Liver (tissue), 3 donors: ENCODE results near the gene IL1RAPL1.

ENCODE experiments used
- ATF3 ChIP-seq: IDR thresholded peaks from 2 replicates; pipeline ENCODE4 v1.6.1; 2016; ENCODE audit warnings: antibody characterized with exemption
- EGR1 ChIP-seq, 2 donors: IDR thresholded peaks; 2 replicates each; pipeline ENCODE4 v1.6.1; 2016 to 2018; ENCODE audit warnings: antibody characterized with exemption in 2 of 2, low read depth in 2 of 2
- GABPA ChIP-seq, 2 donors: IDR thresholded peaks in 1 of 2; conservative IDR thresholded peaks in 1 of 2; 2 replicates each; pipeline ENCODE4 v1.6.1; 2016; ENCODE audit warnings: antibody characterized with exemption in 2 of 2, mild to moderate bottlenecking in 1 of 2, moderate library complexity in 1 of 2
- MAX ChIP-seq: IDR thresholded peaks from 2 replicates; pipeline ENCODE4 v1.6.1; 2016; ENCODE audit warnings: antibody characterized with exemption
- RAD21 ChIP-seq, 2 donors: IDR thresholded peaks; 2 replicates each; pipeline ENCODE4 v1.6.1; 2016; ENCODE audit warnings: antibody characterized with exemption in 2 of 2, mild to moderate bottlenecking in 2 of 2
- TAF1 ChIP-seq: conservative IDR thresholded peaks from 2 replicates; pipeline ENCODE4 v1.6.1; 2016; ENCODE audit warnings: antibody characterized with exemption, mild to moderate bottlenecking
- YY1 ChIP-seq: IDR thresholded peaks from 2 replicates; pipeline ENCODE4 v1.6.1; 2016; ENCODE audit warnings: antibody characterized with exemption, mild to moderate bottlenecking
- TF ChIP-seq, protein P1 (sequence below): fragments of 150-350 bp; IDR thresholded peaks from 2 replicates; pipeline ENCODE4 v1.5.1; 2017; ENCODE audit warnings: improper control_type of control experiment, low read depth, low read length; ENCODE audit not compliant: missing input control
- TF ChIP-seq, protein P2 (sequence below): IDR thresholded peaks from 2 replicates; pipeline ENCODE4 v1.6.1; 2016; ENCODE audit warnings: antibody characterized with exemption, mild to moderate bottlenecking
- TF ChIP-seq, protein P3 (sequence below): IDR thresholded peaks from 2 replicates; pipeline ENCODE4 v1.6.1; 2016; ENCODE audit warnings: antibody characterized with exemption
- donor health status: healthy.
- donor health status: healthy.

DNA sequence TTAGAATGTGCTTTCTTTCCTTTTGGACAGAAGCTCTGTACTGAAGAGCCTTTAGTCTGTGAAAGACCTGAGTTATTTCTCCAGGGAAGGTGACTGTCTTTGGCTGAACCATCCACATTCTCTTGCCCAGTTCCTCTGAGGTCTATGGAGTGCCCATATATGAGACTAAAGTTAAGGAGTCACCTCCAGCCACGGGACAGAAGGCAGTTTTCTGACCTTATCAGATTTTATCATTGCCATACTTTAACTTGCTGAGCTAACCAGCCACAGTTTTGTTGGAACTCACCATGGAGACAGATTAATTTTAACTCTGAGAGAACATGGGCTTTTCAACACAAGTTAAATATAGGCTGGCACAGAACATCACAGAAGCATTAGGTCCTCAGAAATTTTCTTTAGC lies 26.3 kb downstream of the IL1RAPL1 start:
- no peak for TF ChIP-seq RAD21 (IDR thresholded peaks at IDR 0.05)
- TF ChIP-seq, protein P1, sequence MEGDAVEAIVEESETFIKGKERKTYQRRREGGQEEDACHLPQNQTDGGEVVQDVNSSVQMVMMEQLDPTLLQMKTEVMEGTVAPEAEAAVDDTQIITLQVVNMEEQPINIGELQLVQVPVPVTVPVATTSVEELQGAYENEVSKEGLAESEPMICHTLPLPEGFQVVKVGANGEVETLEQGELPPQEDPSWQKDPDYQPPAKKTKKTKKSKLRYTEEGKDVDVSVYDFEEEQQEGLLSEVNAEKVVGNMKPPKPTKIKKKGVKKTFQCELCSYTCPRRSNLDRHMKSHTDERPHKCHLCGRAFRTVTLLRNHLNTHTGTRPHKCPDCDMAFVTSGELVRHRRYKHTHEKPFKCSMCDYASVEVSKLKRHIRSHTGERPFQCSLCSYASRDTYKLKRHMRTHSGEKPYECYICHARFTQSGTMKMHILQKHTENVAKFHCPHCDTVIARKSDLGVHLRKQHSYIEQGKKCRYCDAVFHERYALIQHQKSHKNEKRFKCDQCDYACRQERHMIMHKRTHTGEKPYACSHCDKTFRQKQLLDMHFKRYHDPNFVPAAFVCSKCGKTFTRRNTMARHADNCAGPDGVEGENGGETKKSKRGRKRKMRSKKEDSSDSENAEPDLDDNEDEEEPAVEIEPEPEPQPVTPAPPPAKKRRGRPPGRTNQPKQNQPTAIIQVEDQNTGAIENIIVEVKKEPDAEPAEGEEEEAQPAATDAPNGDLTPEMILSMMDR, result no peak
- TF ChIP-seq, protein P2, sequence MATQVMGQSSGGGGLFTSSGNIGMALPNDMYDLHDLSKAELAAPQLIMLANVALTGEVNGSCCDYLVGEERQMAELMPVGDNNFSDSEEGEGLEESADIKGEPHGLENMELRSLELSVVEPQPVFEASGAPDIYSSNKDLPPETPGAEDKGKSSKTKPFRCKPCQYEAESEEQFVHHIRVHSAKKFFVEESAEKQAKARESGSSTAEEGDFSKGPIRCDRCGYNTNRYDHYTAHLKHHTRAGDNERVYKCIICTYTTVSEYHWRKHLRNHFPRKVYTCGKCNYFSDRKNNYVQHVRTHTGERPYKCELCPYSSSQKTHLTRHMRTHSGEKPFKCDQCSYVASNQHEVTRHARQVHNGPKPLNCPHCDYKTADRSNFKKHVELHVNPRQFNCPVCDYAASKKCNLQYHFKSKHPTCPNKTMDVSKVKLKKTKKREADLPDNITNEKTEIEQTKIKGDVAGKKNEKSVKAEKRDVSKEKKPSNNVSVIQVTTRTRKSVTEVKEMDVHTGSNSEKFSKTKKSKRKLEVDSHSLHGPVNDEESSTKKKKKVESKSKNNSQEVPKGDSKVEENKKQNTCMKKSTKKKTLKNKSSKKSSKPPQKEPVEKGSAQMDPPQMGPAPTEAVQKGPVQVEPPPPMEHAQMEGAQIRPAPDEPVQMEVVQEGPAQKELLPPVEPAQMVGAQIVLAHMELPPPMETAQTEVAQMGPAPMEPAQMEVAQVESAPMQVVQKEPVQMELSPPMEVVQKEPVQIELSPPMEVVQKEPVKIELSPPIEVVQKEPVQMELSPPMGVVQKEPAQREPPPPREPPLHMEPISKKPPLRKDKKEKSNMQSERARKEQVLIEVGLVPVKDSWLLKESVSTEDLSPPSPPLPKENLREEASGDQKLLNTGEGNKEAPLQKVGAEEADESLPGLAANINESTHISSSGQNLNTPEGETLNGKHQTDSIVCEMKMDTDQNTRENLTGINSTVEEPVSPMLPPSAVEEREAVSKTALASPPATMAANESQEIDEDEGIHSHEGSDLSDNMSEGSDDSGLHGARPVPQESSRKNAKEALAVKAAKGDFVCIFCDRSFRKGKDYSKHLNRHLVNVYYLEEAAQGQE, result no peak
- TF ChIP-seq MAX, result no peak
- TF ChIP-seq YY1, result no peak
- no peak for TF ChIP-seq EGR1 (IDR thresholded peaks at IDR 0.05; ENCODE audit: low read depth in 2 of 2)
- TF ChIP-seq TAF1, result no peak
- no peak for TF ChIP-seq ATF3
- no peak for TF ChIP-seq GABPA (IDR thresholded peaks at IDR 0.05 in 1 of 2, conservative IDR thresholded peaks at IDR 0.05 in 1 of 2)
- TF ChIP-seq, protein P3, sequence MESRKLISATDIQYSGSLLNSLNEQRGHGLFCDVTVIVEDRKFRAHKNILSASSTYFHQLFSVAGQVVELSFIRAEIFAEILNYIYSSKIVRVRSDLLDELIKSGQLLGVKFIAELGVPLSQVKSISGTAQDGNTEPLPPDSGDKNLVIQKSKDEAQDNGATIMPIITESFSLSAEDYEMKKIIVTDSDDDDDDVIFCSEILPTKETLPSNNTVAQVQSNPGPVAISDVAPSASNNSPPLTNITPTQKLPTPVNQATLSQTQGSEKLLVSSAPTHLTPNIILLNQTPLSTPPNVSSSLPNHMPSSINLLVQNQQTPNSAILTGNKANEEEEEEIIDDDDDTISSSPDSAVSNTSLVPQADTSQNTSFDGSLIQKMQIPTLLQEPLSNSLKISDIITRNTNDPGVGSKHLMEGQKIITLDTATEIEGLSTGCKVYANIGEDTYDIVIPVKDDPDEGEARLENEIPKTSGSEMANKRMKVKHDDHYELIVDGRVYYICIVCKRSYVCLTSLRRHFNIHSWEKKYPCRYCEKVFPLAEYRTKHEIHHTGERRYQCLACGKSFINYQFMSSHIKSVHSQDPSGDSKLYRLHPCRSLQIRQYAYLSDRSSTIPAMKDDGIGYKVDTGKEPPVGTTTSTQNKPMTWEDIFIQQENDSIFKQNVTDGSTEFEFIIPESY, result no peak
